AG08395 (cell line): Measurements from ENCODE around the gene PPCS.
A peak's percentile ranks its signal among the peaks of the same experiment; 100 is the strongest.
"Not testable (repeated sequence)": the region's sequence is repeated elsewhere in the genome, so short reads cannot be mapped to it uniquely, and the experiment has no call there.

Source experiments
- DNase-seq: peaks from one replicate; pipeline ENCODE4 v3.0.0; 2012; ENCODE audit warnings: mixed read lengths, low spot score

The PPCS gene

DNA sequence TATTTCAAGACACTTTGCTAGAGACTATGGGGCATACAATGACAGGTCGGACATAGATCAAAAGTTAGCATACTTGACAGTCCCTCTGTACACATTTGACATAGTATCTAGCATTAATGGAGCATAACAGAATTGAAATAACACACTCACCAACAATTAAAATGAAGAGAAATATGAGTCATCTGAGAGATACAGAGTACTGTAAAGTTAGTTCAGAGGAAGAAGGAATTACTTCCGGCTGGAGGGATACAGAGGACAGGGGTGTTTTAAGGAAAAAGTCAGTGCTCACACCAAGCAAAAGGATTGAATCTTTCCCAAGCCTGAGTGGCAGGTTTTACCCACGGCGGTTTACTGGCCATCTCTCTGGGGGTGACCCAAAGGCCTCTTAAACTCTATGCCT lies 3.0 kb upstream of the PPCS start:
- DNase-seq = no peak

DNA sequence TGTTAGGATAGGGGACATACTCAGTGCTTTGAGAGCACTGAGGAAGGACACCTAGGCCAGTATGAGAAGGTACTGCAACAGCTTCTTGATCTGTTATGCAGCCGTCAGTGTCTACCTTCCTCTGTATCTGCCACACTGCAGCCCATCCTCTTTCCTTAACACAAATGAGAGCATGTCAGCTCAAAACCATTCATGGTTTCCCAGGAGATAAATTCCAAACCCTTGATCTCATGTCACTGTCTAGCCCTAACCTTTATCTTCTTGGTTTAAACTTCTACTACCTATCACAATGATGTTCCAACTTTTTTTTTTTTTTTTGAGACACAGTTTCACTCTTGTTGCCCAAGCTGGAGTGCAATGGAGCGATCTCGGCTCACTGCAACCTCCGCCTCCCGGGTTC lies 1.9 kb upstream of the PPCS start:
- no peak for DNase-seq

DNA sequence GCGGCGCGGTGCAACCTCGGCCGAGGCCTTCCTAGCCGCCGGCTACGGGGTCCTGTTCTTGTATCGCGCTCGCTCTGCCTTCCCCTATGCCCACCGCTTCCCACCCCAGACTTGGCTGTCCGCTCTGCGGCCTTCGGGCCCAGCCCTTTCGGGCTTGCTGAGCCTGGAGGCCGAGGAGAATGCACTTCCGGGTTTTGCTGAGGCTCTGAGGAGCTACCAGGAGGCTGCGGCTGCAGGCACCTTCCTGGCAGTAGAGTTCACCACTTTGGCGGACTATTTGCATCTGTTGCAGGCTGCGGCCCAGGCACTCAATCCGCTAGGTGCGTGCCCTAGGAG lies 379 bp downstream of the PPCS start:
- peak; percentile 55 for DNase-seq

DNA sequence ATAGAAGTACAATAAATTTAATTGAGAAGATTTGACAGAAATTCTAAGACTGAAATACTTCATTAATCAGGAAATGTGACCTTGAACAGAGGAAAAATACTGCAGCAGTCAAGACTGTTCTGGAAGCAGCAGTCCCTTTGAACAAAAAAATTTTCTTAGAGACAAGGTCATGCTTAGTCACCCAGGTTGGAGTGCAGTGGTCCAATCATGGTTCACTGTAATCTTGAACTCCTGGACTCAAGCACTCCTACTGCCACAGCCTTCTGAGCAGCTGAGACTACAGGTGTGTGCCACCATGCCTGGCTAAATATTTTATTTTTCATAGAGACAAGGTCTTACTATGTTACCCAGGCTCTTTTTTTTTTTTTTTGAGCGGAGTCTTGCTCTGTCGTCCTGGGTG lies 4.9 kb downstream of the PPCS start:
- DNase-seq = no peak

DNA sequence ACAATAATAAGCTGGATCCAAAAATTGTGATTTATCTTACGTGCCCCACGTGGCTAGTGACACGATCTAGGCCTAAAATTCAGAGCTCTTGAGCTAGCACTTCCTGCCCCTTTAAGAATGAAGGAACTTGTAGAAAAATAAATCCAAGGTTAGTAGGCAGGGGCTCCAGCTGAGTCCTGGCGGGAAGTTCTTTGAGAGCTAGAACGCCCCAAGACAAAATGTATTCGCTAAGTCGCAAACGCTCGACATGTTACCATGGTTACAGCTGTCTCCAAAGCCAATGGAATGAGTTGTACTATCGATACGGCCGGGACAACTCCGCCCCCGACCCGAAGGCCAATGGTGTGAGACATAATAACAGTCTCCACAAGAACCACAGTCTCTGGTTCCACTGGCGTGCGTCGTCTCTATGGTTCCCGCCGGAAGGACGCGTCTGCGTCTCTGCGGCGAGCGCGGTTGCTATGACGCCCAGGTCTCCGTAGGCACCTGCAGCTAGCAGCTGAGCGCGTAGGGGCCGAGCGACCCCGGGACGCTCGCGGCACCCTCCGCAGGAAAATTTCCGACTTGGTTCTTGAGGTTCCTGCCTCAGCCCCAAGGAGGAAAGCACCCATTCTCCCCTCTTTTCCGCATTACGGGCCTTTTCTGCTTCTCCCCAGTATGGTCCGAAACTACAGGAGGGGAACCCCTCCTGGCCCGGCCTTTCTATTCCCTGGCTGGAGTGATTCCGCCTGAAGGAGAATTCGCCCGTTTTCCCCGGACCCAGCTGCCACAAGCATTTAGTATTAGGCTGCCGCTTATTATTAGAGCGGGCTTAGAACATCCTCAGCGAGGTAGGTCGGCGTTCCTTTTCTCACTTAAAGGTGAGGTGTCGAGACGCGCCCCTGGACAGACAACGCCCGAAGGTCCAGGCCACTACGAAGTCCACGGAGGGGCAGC lies 6.8 kb downstream of the PPCS start, which contains the start of gene CCDC30:
TSS of gene CCDC30 (plus strand) at position 459 of the 936 bp plus-strand sequence. CDS start 17,266 bp downstream, outside the sequence.
- peak; percentile 99 for DNase-seq

DNA sequence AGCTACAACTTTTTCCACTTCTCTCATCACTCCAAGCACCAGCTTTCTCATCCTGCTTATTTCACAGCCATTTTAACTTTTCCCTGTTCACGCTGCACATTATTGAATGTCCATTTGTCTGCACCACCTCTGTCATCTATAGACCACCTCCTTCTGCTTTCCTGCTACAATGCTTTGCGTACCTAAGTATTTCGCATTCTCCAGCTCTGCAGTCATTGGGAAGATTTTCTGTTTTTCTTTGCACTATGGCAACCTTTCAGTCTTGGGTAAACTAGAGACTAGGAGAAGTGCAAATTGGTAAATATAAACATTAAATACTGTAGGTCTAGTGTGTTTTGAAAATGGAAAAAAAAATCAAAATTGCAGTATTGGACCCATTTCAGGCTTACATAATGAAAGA lies 7.6 kb downstream of the PPCS start:
- no peak for DNase-seq

DNA sequence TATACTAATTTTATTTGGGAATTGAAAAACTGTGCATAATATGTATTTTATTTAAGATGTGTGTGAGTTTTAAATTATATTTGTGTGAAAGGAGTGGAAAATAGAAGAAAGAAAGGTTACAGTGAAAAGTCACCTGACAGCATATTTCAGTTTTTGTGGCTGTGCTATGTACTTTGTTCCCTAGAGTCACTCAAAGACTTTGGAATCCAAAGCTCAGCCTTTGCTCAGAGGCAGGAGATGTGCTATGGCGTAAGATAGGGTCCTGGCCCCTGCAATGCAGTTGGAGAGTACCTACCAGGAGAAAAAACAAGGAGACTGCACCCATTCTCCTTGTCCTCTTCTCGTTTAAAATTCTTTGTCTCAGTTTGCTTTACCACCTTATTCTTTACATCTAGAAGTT lies 9.7 kb downstream of the PPCS start:
- DNase-seq = no peak

DNA sequence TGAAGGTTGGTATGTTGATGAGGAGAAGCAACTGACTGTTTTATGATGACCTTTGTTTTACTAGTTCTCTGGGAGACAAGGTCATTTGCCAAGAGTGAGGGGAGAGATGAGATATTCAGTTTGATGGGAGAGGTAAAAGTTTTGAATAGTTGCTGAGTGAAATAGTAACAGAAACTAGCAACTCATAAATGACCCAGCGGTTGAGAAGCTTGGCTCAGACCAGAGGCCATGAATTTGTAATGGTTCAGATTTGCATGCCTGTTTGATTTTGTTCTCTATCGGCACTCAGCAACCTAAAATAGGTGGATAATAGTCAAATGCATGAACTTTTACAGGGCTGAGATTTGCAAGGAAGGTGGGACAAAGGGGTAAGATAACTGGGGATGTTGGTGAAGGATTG lies 13.4 kb downstream of the PPCS start:
- DNase-seq = no peak

DNA sequence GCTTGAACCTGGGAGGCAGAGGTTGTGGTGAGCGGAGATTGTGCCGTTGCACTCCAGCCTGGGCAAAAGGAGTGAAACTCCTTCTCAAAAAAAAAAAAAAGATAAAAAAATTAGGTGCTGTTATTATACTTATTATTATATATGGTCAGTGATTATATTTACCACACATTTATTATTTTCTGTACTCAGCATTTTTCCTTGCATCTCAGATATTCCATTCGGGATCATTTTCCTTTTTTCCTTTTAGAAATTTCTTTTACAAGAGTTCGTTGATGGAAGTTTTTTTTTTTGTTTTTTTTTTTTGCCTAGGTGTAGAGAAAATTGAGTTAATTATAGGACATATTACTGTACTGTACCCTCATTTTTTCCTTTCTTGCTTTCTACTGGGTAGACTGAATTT lies 20.3 kb downstream of the PPCS start:
- DNase-seq = no peak

DNA sequence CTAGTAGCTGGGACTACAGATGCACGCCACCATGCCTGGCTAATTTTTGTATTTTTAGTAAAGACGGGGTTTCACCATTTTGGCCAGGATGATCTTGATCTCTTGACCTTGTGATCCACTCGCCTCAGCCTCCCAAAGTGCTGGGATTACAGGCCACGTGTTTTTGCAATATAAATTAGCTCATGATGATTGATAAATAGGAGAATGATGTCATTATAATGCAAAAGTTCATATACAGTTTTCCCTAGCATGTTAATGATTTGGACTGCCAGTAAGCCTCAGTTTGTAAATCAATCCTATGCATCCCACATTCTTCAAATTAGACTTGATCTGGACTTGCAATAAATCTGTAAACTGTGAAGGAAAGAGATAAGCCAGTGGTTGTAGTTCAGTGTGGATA lies 21.0 kb downstream of the PPCS start:
- DNase-seq = not testable (repeated sequence)

DNA sequence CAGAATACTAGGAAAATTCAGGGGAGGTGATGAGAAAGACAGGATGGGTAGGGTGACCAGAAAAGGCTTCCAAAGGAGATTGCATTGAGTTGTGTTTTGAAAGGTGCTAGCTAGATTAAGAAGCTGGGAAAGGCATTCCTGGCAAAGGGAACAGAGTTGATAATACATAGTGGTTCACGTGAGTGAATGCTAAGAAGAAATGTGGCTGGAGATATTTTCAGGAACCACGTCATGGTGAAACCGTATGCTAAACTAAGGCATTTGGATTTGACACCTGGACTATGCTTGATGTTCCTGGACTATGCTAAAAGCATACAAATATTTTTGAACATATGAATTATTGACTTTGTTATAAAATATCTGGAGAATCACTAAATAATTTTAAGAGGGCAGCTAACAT lies 21.4 kb downstream of the PPCS start:
- DNase-seq = no peak

DNA sequence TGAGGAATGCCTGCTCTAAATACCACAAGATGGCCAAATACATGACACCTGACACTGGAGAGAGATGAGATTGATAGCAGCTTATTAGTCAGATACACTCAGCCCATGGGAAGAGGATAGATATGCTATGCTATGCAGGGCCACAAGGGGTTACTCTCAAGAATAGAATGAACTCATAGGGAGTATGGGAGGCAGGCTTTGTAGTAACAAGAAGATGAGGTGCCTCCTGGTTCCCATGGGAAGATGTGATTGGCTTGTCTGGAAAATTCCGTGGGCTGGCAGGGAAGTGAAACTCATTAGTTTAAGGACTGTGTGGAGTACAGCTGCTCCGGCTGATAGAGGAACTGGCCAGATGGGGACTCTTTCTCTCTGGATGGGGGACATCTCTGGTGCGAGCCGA lies 23.3 kb downstream of the PPCS start:
- no peak for DNase-seq

DNA sequence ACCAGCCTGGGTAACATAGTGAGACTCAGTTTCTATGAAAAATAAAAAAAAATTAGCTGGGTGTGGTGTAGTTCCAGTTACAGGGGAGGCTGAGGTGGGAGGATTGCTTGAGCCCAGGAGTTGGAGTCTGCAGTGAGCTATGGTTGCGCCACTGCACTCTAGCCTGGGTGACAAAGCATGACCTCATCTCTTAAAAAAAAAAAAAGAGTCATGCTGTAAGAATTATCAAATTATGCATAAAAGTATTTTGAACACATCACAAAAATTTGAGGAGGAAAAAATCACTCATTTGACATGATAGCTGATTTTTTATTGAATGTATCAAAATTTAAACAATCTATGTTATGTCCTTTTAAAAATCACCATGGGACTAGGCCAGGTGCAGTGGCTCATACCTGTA lies 24.6 kb downstream of the PPCS start:
- DNase-seq = no peak

DNA sequence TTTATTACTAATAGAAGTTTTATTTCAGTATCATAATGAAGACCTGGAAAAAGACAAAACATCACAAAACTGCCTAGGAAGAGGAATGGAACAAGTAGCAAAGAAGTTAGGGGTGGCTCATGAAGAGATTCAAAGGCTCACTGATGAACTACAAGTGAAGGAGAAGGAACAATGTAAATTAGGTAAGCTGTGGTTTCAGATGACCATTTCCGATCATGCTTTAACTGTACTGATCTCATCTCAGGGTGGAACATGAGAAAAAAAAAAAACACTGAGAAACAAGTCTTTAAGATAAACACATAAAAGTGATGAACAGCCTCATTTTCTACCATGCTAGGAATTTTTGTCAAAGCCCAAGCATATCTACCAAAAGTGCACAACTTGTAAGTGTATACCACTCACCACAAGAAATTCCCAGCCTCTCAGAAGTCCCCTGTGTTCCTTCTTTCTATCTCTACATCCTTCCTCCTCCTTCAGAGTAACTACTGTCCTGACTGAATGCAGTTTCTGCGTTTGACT lies 26.4 kb downstream of the PPCS start:
- no peak for DNase-seq

DNA sequence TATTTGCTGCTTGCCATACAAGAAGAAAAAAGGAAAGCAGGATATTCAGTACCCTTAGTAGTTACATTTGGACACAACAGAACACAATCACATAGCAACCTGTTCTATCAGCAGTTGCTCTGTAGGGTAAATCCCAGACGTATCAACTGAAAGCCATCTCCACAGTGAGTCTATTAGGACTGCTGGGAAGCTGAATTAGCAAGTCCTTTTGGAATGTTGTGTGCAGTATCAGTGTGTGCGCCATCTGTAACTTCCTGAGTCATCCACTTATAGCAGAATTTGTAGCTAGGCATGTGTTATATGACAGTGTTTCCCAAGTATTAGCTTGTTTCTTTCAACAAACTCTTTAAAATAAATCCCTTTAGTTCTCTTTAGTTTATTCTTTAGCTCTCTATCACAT lies 28.0 kb downstream of the PPCS start:
- peak; percentile 83 for DNase-seq

DNA sequence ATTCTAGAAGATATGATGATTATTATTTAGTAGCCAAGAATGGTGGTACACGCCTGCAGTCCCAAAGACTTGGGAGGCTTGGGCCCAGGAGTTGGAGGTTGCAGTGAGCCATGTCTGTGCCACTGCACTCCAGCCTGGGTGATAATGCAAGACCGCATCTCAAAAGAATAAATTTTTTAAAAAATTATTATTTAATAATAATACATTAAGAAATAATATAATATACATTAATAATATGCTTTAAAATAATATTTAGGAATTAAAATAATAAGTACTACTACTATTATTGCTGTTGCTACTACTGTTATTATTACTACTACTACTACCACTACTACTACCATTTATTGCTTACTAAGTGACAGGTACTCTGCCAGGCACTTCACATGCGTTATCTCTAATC lies 33.9 kb downstream of the PPCS start:
- no peak for DNase-seq

DNA sequence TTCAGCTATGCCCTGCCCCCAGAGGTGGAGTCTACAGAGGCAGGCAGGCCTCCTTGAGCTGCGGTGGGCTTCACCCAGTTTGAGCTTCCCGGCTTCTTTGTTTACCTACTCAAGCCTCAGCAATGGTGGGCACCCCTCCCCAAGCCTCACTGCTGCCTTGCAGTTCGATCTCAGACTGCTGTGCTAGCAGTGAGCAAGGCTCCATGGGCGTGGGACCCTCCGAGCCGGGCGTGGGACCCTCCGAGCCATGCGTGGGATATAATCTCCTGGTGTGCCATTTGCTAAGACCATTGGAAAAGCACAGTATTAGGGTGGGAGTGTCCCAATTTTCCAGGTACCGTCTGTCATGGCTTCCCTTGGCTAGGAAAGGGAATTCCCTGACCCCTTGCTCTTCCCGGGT lies 45.7 kb downstream of the PPCS start:
- DNase-seq = not testable (repeated sequence)

DNA sequence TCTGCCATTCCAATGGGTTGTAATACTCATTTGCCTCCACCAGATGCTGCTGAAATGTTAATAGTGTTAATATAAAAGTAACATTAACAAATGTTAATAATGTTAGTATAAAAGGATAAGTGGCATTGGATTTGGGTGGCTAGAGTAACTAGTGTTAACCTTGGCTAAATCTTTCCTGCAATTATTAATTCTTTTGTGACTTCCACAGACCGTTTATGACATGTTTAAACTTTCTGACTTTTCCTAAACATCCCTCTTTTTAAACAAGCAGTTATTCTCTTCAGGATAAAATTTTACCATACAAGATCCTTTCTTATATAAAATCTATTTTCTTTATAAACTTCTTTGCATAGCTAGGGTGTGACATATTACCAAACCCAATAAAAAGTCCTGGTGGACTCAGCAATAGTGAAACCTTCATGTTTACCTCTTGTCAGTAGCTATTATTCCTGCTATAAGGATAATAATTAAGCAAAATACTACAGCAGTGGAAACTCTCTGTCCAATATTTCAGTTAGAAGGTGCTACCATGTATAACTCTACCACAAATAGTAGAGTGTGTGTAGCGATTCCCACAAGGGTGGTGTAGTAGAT lies 48.3 kb downstream of the PPCS start:
- no peak for DNase-seq

DNA sequence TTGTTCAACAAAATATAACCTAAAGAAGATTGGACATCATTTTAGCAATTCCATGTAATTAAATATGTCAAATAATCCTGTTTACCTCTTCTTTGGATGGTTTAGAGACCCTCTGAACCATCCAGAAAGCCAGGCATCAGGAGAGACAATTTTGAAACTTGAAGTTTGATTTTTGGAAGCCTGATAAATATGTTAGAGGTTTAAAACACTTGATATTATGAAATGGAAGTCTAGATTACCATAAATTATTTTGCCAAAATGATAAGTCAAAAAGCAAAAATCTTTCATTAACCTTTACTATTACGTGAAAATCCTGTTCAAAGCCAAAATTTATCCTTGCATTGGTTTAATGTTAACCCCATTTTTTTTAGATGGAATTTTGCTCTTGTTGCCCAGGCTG lies 50.2 kb downstream of the PPCS start:
- DNase-seq = no peak
